Skin epidermis (tissue), 12 donors: ENCODE measurements around the gene ARID1B.

Source experiments
- H3K27ac ChIP-seq, 21 experiments: fragments of 200-600 bp; sonication (generic) in 11 of 21; one replicate each; pipeline ENCODE4 v1.5.0; 2020; ENCODE audit warnings: mild to moderate bottlenecking in 3 of 21, inconsistent platforms in 2 of 21, moderate library complexity in 2 of 21
- H3K4me3 ChIP-seq, 7 experiments: fragments of 200-600 bp; sonication (generic) in 2 of 7; one replicate each; pipeline ENCODE4 v1.5.0; 2020; ENCODE audit warnings: inconsistent platforms in 2 of 7, mild to moderate bottlenecking in 2 of 7, moderate library complexity in 1 of 7

ARID1B gene

GRCh38 chr6:156773476-156773875 lies 3.7 kb upstream of the ARID1B start:
- H3K4me3 ChIP-seq: no peak overlapping the region
- H3K27ac ChIP-seq: no peak overlapping the region

- H3K27ac ChIP-seq: peak overlapping the region in 8 of 21 experiments; percentile 2 to 72 (median 36)
- no peak overlapping the region for H3K4me3 ChIP-seq
These were observed 3.0 kb upstream of the ARID1B start for GRCh38 chr6:156773935-156774852.

GRCh38 chr6:156774863-156775405 lies 2.2 kb upstream of the ARID1B start:
- Histone ChIP-seq H3K4me3 (no peak overlapping the region), H3K27ac (peak overlapping the region in 9 of 21 experiments; percentile 2 to 99 (median 44))

GRCh38 chr6:156775717-156776116 lies 1.5 kb upstream of the ARID1B start:
- peak overlapping the region in 13 of 21 experiments; percentile 38 to 99 (median 98) for H3K27ac ChIP-seq
- H3K4me3 ChIP-seq: no peak overlapping the region

- H3K4me3 ChIP-seq: peak overlapping the region; percentile 51 to 93 (median 62)
- peak overlapping the region; percentile 90 to 99 (median 98) for H3K27ac ChIP-seq
These were observed 723 bp upstream of the ARID1B start for GRCh38 chr6:156776470-156776839.

GRCh38 chr6:156777577-156778453 lies 637 bp downstream of the ARID1B start:
- Histone ChIP-seq H3K4me3 (peak overlapping the region; percentile 64 to 93 (median 77)), H3K27ac (peak overlapping the region; percentile 95 to 99 (median 98))

- peak overlapping the region; percentile 64 to 93 (median 77) for H3K4me3 ChIP-seq
- H3K27ac ChIP-seq: peak overlapping the region; percentile 91 to 99 (median 98)
These were observed 1.5 kb downstream of the ARID1B start for GRCh38 chr6:156778454-156779205.

- peak overlapping the region; percentile 91 to 99 (median 98) for H3K27ac ChIP-seq
These were observed 2.3 kb downstream of the ARID1B start for GRCh38 chr6:156779206-156780094.

GRCh38 chr6:156780102-156780641 lies 3.0 kb downstream of the ARID1B start:
- peak overlapping the region; percentile 91 to 99 (median 98) for H3K27ac ChIP-seq
- H3K4me3 ChIP-seq: peak overlapping the region; percentile 64 to 93 (median 77)

More at GRCh38 chr6:156779206-156780094, 2.3 kb downstream of the ARID1B start:
- H3K4me3 ChIP-seq: peak overlapping the region; percentile 64 to 93 (median 77)

- peak overlapping the region in 17 of 21 experiments; percentile 3 to 99 (median 69) for H3K27ac ChIP-seq
- peak overlapping the region; percentile 2 to 93 (median 65) for H3K4me3 ChIP-seq
These were observed 4.0 kb downstream of the ARID1B start for GRCh38 chr6:156780962-156781853.

- peak overlapping the region; percentile 2 to 93 (median 17) for H3K4me3 ChIP-seq
- H3K27ac ChIP-seq: peak overlapping the region in 19 of 21 experiments; percentile 3 to 99 (median 65)
These were observed 4.9 kb downstream of the ARID1B start for GRCh38 chr6:156781861-156782631.

GRCh38 chr6:156782691-156783320 lies 5.6 kb downstream of the ARID1B start:
- Histone ChIP-seq H3K27ac (peak overlapping the region in 19 of 21 experiments; percentile 3 to 99 (median 65)), H3K4me3 (peak overlapping the region in 6 of 7 experiments; percentile 2 to 93 (median 47))

- H3K27ac ChIP-seq: peak overlapping the region in 6 of 21 experiments; percentile 8 to 99 (median 67)
These were observed 6.8 kb downstream of the ARID1B start for GRCh38 chr6:156783958-156784357.

GRCh38 chr6:156786652-156787051 lies 9.5 kb downstream of the ARID1B start:
- no peak overlapping the region for H3K27ac ChIP-seq
- H3K4me3 ChIP-seq: no peak overlapping the region

More at GRCh38 chr6:156783958-156784357, 6.8 kb downstream of the ARID1B start:
- H3K4me3 ChIP-seq: no peak overlapping the region
